Measurements from ENCODE around the gene PEX13.

GRCh38 chr2:61074100-61074499 lies 56.6 kb downstream of the PEX13 start:
- TF ChIP-seq CTCF (conservative IDR thresholded peaks at IDR 0.05): no peak
- no peak for TF ChIP-seq ZFX (IDR thresholded peaks at IDR 0.05)
